Panc1 (cell line): ENCODE results near the gene SUCLG2. TPM values are rescaled to one million over a fixed set of nuclear protein-coding genes. Genes with fewer than 3 reads are reported as not detected.

Experiments
- ATAC-seq: fragments of 200-7000 bp; cut with Tn5 transposase; 2 replicates; pipeline ENCODE4 v1.9.1; 2020; ENCODE audit warnings: mild to moderate bottlenecking, moderate library complexity
- BruUV-seq: library from RNA; stranded (reverse); fragments of 400-500 nt; replicated peaks from 2 replicates; lab custom pipeline; 2021; lab: Mats Ljungman, UMichigan
- CTCF ChIA-PET: fragments of 300-600 bp; sonication (Branson Sonifier 250); formaldehyde crosslinking; loops from one replicate; lab custom pipeline; 2022; ENCODE audit warnings: antibody characterized with exemption; lab: Charles Lee
- POLR2A ChIA-PET: fragments of 300-600 bp; sonication (Branson Sonifier 250); formaldehyde crosslinking; loops from one replicate; lab custom pipeline; 2022; ENCODE audit warnings: antibody characterized with exemption; lab: Charles Lee
- DNase-seq: peaks from one replicate; pipeline ENCODE4 v3.0.0-alpha.2; 2010; ENCODE audit warnings: low read depth, low spot score
- H3K27ac ChIP-seq: 2 replicates; pipeline ENCODE4 v1.5.1; 2011; ENCODE audit warnings: mild to moderate bottlenecking, low read length, inconsistent platforms
- H3K27me3 ChIP-seq: fragments of 200-500 bp; sonication (Bioruptor generic); 2 replicates; pipeline ENCODE4 v1.6.0; 2014; ENCODE audit warnings: low read length, inconsistent platforms; ENCODE audit not compliant: control insufficient read depth, insufficient read depth
- H3K36me3 ChIP-seq: fragments of 200-500 bp; sonication (Bioruptor generic); 2 replicates; pipeline ENCODE4 v1.5.1; 2014; ENCODE audit warnings: inconsistent platforms, mild to moderate bottlenecking, low read length, moderate library complexity; ENCODE audit not compliant: control insufficient read depth, insufficient read depth
- H3K4me1 ChIP-seq: 2 replicates; pipeline ENCODE4 v1.5.1; 2011; ENCODE audit warnings: inconsistent platforms, mild to moderate bottlenecking, low read length, moderate library complexity; ENCODE audit not compliant: control insufficient read depth, insufficient read depth
- H3K4me3 ChIP-seq, 2 experiments: 2 replicates each; pipeline ENCODE4 v1.5.1; 2011 to 2012; ENCODE audit warnings: low read depth in 2 of 2, low read length in 2 of 2, mild to moderate bottlenecking in 2 of 2, inconsistent platforms in 1 of 2, moderate library complexity in 1 of 2
- H3K9me3 ChIP-seq: fragments of 200-500 bp; sonication (Bioruptor generic); 2 replicates; pipeline ENCODE4 v1.5.1; 2014; ENCODE audit warnings: low read depth, mild to moderate bottlenecking, inconsistent platforms, low read length, moderate library complexity; ENCODE audit not compliant: control insufficient read depth, insufficient read depth
- POLR2AphosphoS5 ChIP-seq: IDR thresholded peaks from 2 replicates; pipeline ENCODE4 v1.6.1; 2012; ENCODE audit warnings: mild to moderate bottlenecking, low read depth, low read length, moderate library complexity
- REST ChIP-seq, 2 experiments: IDR thresholded peaks; 2 replicates each; pipeline ENCODE4 v1.6.1; 2011 to 2012; ENCODE audit warnings: low read depth in 2 of 2, control low read depth in 1 of 2, low read length in 1 of 2, mild to moderate bottlenecking in 1 of 2, moderate library complexity in 1 of 2; ENCODE audit not compliant: insufficient read depth in 1 of 2
- SIN3A ChIP-seq: IDR thresholded peaks from 2 replicates; pipeline ENCODE4 v1.6.1; 2012; ENCODE audit warnings: low read depth, mild to moderate bottlenecking, low read length, moderate library complexity, borderline replicate concordance; ENCODE audit not compliant: insufficient read depth
- TCF7L2 ChIP-seq: IDR thresholded peaks from 2 replicates; pipeline ENCODE4 v1.6.1; 2011; ENCODE audit warnings: mild to moderate bottlenecking, low read depth, low read length, inconsistent platforms
- in situ Hi-C: cut with HindIII; loops from 2 replicates; pipeline ENCODE4 v1.10.0; 2016; ENCODE audit warnings: low sequenced_read_pairs, low pct_unique_long_range_greater_than_20kb
- intact Hi-C: fragments of 100-400 bp; cut with micrococcal nuclease; formaldehyde crosslinking; loops from one replicate; pipeline ENCODE4 v1.10.0; 2022; ENCODE audit not compliant: unreplicated experiment
- total RNA-seq: library from RNA; stranded (reverse); gene quantifications from one replicate; pipeline ENCODE4 v1.2.1, GENCODE V29; 2021; ENCODE audit not compliant: unreplicated experiment
- TF ChIP-seq, protein P1 (sequence below): fragments of 450-650 bp; IDR thresholded peaks from 2 replicates; pipeline ENCODE4 v1.5.1; 2017; ENCODE audit warnings: mild to moderate bottlenecking

SUCLG2 gene
- total RNA-seq, 1 experiment from 2014 or later = 28.3 TPM

- Histone ChIP-seq H3K9me3 (no peaks in the 10 kb centered on the region), H3K27me3 (no peaks in the 10 kb centered on the region), H3K4me1 (no peaks in the 10 kb centered on the region), H3K27ac (no peak overlapping the region), H3K4me3 (no peak overlapping the region), H3K36me3 (no peaks in the 10 kb centered on the region; the same call in 1 of the 2 replicates)
- TF ChIP-seq REST (IDR thresholded peaks at IDR 0.05; ENCODE audit: insufficient read depth in 1 of 2, low read depth in 2 of 2, low read length in 1 of 2) = no peak
- TF ChIP-seq POLR2AphosphoS5 = no peak
- no TSS peak for BruUV-seq
- intact Hi-C loops (no loop called here), in situ Hi-C loops (no loop called here)
- ChIA-PET POLR2A (no interaction called here), CTCF (no interaction called here)
- no peak for DNase-seq
- no peak for ATAC-seq
Measured at GRCh38 chr3:67557848-67558355, 96.5 kb downstream of the SUCLG2 start.

DNA sequence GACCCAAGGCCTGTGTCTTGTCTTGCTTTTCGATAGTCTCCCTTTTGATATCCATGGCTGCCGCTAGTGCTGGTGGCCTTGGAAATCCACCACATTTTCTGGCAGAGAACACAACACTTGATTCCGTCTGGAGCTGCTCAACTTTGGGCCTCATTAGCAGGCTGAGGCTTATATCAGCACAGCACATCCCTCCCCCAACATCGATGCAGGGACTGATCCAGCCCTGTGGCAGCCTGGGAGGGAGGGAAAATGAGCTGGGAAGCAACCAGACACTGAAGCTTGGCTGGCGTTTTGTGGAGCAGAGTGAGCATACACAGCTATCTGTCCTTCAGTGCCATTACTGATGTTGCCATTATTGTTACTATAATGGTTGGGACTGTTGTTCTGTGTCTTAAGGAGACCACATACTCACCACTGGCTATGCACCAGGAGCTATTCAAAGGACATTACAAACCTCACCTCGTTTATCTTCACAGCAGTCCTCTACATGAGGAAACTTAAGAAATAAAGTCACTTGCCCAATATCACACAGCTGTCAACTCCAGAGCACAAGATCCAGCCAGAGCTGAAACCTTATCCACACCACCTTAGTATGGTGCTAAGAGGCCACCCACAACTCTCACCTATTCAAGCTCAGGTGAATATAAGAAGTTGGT, 102.9 kb downstream of the SUCLG2 start:
- no TSS peak for BruUV-seq
- ATAC-seq (no peak), DNase-seq (no peak)
- no peak overlapping the region for H3K27ac ChIP-seq
- POLR2A ChIA-PET = no interaction called here
- in situ Hi-C loops (no loop called here), intact Hi-C loops (no loop called here)
- no peaks in the 10 kb centered on the region for H3K27me3 ChIP-seq
- no peaks in the 10 kb centered on the region for H3K36me3 ChIP-seq
- no peaks in the 10 kb centered on the region for H3K4me1 ChIP-seq
- CTCF ChIA-PET = interaction anchor here (0.7 kb wide), 1 partner anchor 215 kb away, joined by 8 read pairs; no protein-coding TSS in a partner anchor
- no peak overlapping the region for H3K4me3 ChIP-seq
- H3K9me3 ChIP-seq = no peaks in the 10 kb centered on the region
- no peak for TF ChIP-seq SIN3A
- TF ChIP-seq REST (IDR thresholded peaks at IDR 0.05; ENCODE audit: insufficient read depth in 1 of 2, low read depth in 2 of 2, low read length in 1 of 2) = no peak
- TF ChIP-seq, protein P1, sequence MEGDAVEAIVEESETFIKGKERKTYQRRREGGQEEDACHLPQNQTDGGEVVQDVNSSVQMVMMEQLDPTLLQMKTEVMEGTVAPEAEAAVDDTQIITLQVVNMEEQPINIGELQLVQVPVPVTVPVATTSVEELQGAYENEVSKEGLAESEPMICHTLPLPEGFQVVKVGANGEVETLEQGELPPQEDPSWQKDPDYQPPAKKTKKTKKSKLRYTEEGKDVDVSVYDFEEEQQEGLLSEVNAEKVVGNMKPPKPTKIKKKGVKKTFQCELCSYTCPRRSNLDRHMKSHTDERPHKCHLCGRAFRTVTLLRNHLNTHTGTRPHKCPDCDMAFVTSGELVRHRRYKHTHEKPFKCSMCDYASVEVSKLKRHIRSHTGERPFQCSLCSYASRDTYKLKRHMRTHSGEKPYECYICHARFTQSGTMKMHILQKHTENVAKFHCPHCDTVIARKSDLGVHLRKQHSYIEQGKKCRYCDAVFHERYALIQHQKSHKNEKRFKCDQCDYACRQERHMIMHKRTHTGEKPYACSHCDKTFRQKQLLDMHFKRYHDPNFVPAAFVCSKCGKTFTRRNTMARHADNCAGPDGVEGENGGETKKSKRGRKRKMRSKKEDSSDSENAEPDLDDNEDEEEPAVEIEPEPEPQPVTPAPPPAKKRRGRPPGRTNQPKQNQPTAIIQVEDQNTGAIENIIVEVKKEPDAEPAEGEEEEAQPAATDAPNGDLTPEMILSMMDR = no peak
- no peak for TF ChIP-seq POLR2AphosphoS5
- no peak for TF ChIP-seq TCF7L2
